GM23338 (cell line): ENCODE results near the gene ANKK1. TPM values are rescaled to one million over a fixed set of nuclear protein-coding genes. Genes with fewer than 3 reads are reported as not detected.

ENCODE experiments used
- ATAC-seq: fragments of 200-7000 bp; cut with Tn5 transposase; 3 replicates; pipeline ENCODE4 v1.9.1; 2020
- DNase-seq: peaks from one replicate; pipeline ENCODE4 v3.0.0-alpha.2; 2015; ENCODE audit warnings: low spot score
- H2AFZ ChIP-seq: fragments of 200-600 bp; sonication (generic); 2 replicates; pipeline ENCODE4 v1.8.0; 2016; ENCODE audit warnings: antibody characterized with exemption, mild to moderate bottlenecking, moderate library complexity
- H3F3A ChIP-seq: fragments of 200-600 bp; sonication (generic); replicated peaks from 2 replicates; pipeline ENCODE4 v1.8.0; 2017; ENCODE audit warnings: antibody characterized with exemption, mixed run types, low read depth
- H3K27ac ChIP-seq: fragments of 200-600 bp; sonication (generic); 2 replicates; pipeline ENCODE4 v1.6.1; 2016; ENCODE audit warnings: low read depth
- H3K27me3 ChIP-seq: fragments of 200-600 bp; sonication (generic); 2 replicates; pipeline ENCODE4 v1.8.0; 2016; ENCODE audit warnings: mild to moderate bottlenecking, mixed run types, moderate library complexity; ENCODE audit not compliant: insufficient read depth
- H3K36me3 ChIP-seq: fragments of 200-600 bp; sonication (generic); 2 replicates; pipeline ENCODE4 v1.8.0; 2016; ENCODE audit warnings: mild to moderate bottlenecking; ENCODE audit not compliant: insufficient read depth
- H3K4me1 ChIP-seq: fragments of 200-600 bp; sonication (generic); 2 replicates; pipeline ENCODE4 v1.8.0; 2016; ENCODE audit warnings: mild to moderate bottlenecking, moderate library complexity; ENCODE audit not compliant: insufficient read depth
- H3K4me2 ChIP-seq: fragments of 200-600 bp; sonication (generic); 2 replicates; pipeline ENCODE4 v1.7.1; 2017; ENCODE audit warnings: mixed run types
- H3K4me3 ChIP-seq: fragments of 200-600 bp; sonication (generic); 2 replicates; pipeline ENCODE4 v1.6.1; 2016; ENCODE audit warnings: mixed run types
- H3K79me2 ChIP-seq: fragments of 200-600 bp; sonication (generic); replicated peaks from 2 replicates; pipeline ENCODE4 v1.8.0; 2017; ENCODE audit warnings: mild to moderate bottlenecking; ENCODE audit not compliant: insufficient read depth
- H3K9me2 ChIP-seq: fragments of 200-600 bp; sonication (generic); 2 replicates; pipeline ENCODE4 v1.8.0; 2017; ENCODE audit not compliant: insufficient read depth
- H4K20me1 ChIP-seq: fragments of 200-600 bp; sonication (generic); replicated peaks from 2 replicates; pipeline ENCODE4 v1.8.0; 2017; ENCODE audit warnings: mild to moderate bottlenecking; ENCODE audit not compliant: insufficient read depth
- H3K27ac Mint-ChIP-seq: 2 replicates; pipeline ENCODE4 v1.8.0; 2020; ENCODE audit warnings: inconsistent platforms, mild to moderate bottlenecking, moderate library complexity, mixed read lengths
- H3K27me3 Mint-ChIP-seq: 3 replicates; pipeline ENCODE4 v1.8.0; 2022; ENCODE audit warnings: low read depth, mild to moderate bottlenecking, moderate library complexity, mixed read lengths, inconsistent platforms; ENCODE audit not compliant: insufficient read depth, poor library complexity
- H3K36me3 Mint-ChIP-seq: 3 replicates; pipeline ENCODE4 v1.8.0; 2021; ENCODE audit warnings: low read depth, mild to moderate bottlenecking, inconsistent platforms, moderate library complexity, mixed read lengths
- H3K4me1 Mint-ChIP-seq: 3 replicates; pipeline ENCODE4 v1.8.0; 2020; ENCODE audit warnings: mild to moderate bottlenecking, inconsistent platforms, mixed read lengths
- H3K4me3 Mint-ChIP-seq: 3 replicates; pipeline ENCODE4 v1.8.0; 2021; ENCODE audit warnings: moderate library complexity, mild to moderate bottlenecking, inconsistent platforms, mixed read lengths
- H3K9me3 Mint-ChIP-seq: 3 replicates; pipeline ENCODE4 v1.8.0; 2020; ENCODE audit warnings: moderate library complexity, mild to moderate bottlenecking, inconsistent platforms, mixed read lengths
- EZH2 ChIP-seq: fragments of 200-600 bp; sonication (generic); IDR thresholded peaks from one replicate; pipeline ENCODE4 v1.8.0; 2017; ENCODE audit warnings: antibody characterized with exemption, mild to moderate bottlenecking, low read depth; ENCODE audit not compliant: unreplicated experiment
- NANOG ChIP-seq: IDR thresholded peaks from 2 replicates; pipeline ENCODE4 v1.6.1; 2016; ENCODE audit warnings: antibody characterized with exemption, borderline replicate concordance
- REST ChIP-seq: IDR thresholded peaks from one replicate; pipeline ENCODE4 v1.6.1; 2018; ENCODE audit warnings: antibody characterized with exemption; ENCODE audit not compliant: unreplicated experiment
- ZNF462 ChIP-seq: fragments of 250-450 bp; sonication (Bioruptor Pico); IDR thresholded peaks from 2 replicates; pipeline ENCODE4 v1.5.0; 2020; ENCODE audit warnings: mild to moderate bottlenecking, moderate library complexity
- polyA plus RNA-seq: library from polyadenylated mRNA; unstranded; fragments of >200 nt; fragmentation: Nextera tagmentation; extraction: Ambion mirVana; gene quantifications from 2 replicates; pipeline ENCODE4 v1.2.1, GENCODE V29; 2016
- total RNA-seq: library from RNA; depleted of rRNA; stranded (reverse); fragments of >200 nt; shearing (Covaris generic); gene quantifications from 2 replicates; pipeline ENCODE4 v1.2.3, GENCODE V29; 2014

ANKK1 gene
- total and polyA plus RNA-seq, 2 experiments from 2014 or later, result 0.08 to 0.14 TPM

DNA sequence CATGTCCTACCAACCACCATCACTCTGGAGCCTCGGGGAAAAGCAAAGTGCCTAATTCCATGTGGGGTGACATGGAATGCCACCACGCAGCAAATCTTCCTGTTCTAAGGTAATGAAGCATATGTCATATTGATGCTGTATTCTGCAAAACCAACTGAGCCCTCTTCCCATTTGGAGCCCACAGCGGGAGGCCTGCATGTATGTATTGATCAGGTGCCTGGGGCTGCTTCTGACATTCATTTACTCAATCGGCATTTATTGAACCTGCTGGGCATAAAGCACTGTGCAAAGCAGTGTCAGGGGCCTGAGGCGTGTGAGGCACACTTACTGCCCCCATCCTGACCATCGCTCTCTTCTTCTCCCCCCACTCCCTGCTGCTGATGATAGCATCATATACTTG, 39.1 kb downstream of the ANKK1 start (continued):
- no peak for TF ChIP-seq ZNF462
- TF ChIP-seq EZH2, result no peak

- Histone ChIP-seq H3K9me2 (no peaks in the 10 kb centered on the region), H3K27ac (no peak overlapping the region), H3F3A (no peaks in the 10 kb centered on the region), H2AFZ (no peak overlapping the region), H3K4me1 (peaks cover 8% of the 10 kb centered on the region; the same call in 1 of the 2 replicates), H4K20me1 (no peaks in the 10 kb centered on the region), H3K27me3 (no peaks in the 10 kb centered on the region), H3K4me3 (no peak overlapping the region), H3K4me2 (no peak overlapping the region), H3K79me2 (no peaks in the 10 kb centered on the region), H3K36me3 (no peaks in the 10 kb centered on the region)
- no peak overlapping the region for H3K4me3 Mint-ChIP-seq
- peaks cover 5% of the 10 kb centered on the region for H3K27me3 Mint-ChIP-seq
- H3K36me3 Mint-ChIP-seq, result no peaks in the 10 kb centered on the region
- no peak for TF ChIP-seq REST
- TF ChIP-seq NANOG, result no peak
- no peaks in the 10 kb centered on the region for H3K9me3 Mint-ChIP-seq
- ATAC-seq, result no peak
- no peak overlapping the region for H3K27ac Mint-ChIP-seq
- H3K4me1 Mint-ChIP-seq, result peaks cover 12% of the 10 kb centered on the region
- no peak for DNase-seq
Observed at GRCh38 chr11:113431746-113432145, 44.2 kb downstream of the ANKK1 start.
